ES-I3 (cell line): ENCODE results near the gene TDRD3.

Source experiments
- H3K36me3 ChIP-seq: 2 replicates; pipeline ENCODE4 v1.6.1; 2013; ENCODE audit warnings: mild to moderate bottlenecking, low read length, control low read depth, moderate library complexity; ENCODE audit not compliant: insufficient read depth
- H3K4me1 ChIP-seq: 2 replicates; pipeline ENCODE4 v1.6.1; 2013; ENCODE audit warnings: mild to moderate bottlenecking, control low read depth, low read length; ENCODE audit not compliant: insufficient read depth
- H3K9ac ChIP-seq: 2 replicates; pipeline ENCODE4 v1.6.1; 2013; ENCODE audit warnings: low read depth, mild to moderate bottlenecking, low read length, moderate library complexity
- H3K9me3 ChIP-seq: 2 replicates; pipeline ENCODE4 v1.6.1; 2013; ENCODE audit warnings: mild to moderate bottlenecking, low read length, moderate library complexity; ENCODE audit not compliant: control insufficient read depth, insufficient read depth

The TDRD3 gene

GRCh38 chr13:60448907-60449510 is 52.0 kb downstream of the TDRD3 start:
- H3K9me3 ChIP-seq = no peaks in the 10 kb centered on the region
- no peaks in the 10 kb centered on the region for H3K36me3 ChIP-seq
- no peak overlapping the region for H3K9ac ChIP-seq
- peaks cover 7% of the 10 kb centered on the region; the same call in 1 of the 2 replicates for H3K4me1 ChIP-seq

- no peak overlapping the region for H3K9ac ChIP-seq
- no peaks in the 10 kb centered on the region for H3K36me3 ChIP-seq
- no peaks in the 10 kb centered on the region for H3K9me3 ChIP-seq
- peaks cover 7% of the 10 kb centered on the region; the same call in 1 of the 2 replicates for H3K4me1 ChIP-seq
These were observed 56.5 kb downstream of the TDRD3 start for GRCh38 chr13:60453490-60453889.

- no peaks in the 10 kb centered on the region for H3K9me3 ChIP-seq
- H3K9ac ChIP-seq = no peak overlapping the region
- H3K4me1 ChIP-seq = peaks cover 7% of the 10 kb centered on the region; the same call in 1 of the 2 replicates
- no peaks in the 10 kb centered on the region for H3K36me3 ChIP-seq
These were observed 57.4 kb downstream of the TDRD3 start for GRCh38 chr13:60454425-60454824.

GRCh38 chr13:60463787-60464186 is 66.8 kb downstream of the TDRD3 start:
- H3K9ac ChIP-seq = no peak overlapping the region
- H3K36me3 ChIP-seq = no peaks in the 10 kb centered on the region
- no peaks in the 10 kb centered on the region for H3K9me3 ChIP-seq
- H3K4me1 ChIP-seq = no peaks in the 10 kb centered on the region

GRCh38 chr13:60467098-60467497 is 70.1 kb downstream of the TDRD3 start:
- Histone ChIP-seq H3K9ac (no peak overlapping the region), H3K4me1 (no peaks in the 10 kb centered on the region), H3K9me3 (no peaks in the 10 kb centered on the region), H3K36me3 (no peaks in the 10 kb centered on the region)

- H3K36me3 ChIP-seq = 0 out of 2 replicates have a peak, but pooled peaks cover 2% of the 10 kb centered on the region
- no peak overlapping the region for H3K9ac ChIP-seq
- H3K4me1 ChIP-seq = no peaks in the 10 kb centered on the region
- peaks cover 11% of the 10 kb centered on the region for H3K9me3 ChIP-seq
These were observed 82.3 kb downstream of the TDRD3 start for GRCh38 chr13:60479273-60479672.

- Histone ChIP-seq H3K36me3 (no peaks in the 10 kb centered on the region), H3K9ac (no peak overlapping the region), H3K4me1 (no peaks in the 10 kb centered on the region), H3K9me3 (peaks cover 11% of the 10 kb centered on the region)
These were observed 85.0 kb downstream of the TDRD3 start for GRCh38 chr13:60482012-60482411.

- H3K9ac ChIP-seq = no peak overlapping the region
These were observed 87.8 kb downstream of the TDRD3 start for GRCh38 chr13:60484865-60485264.

GRCh38 chr13:60491531-60491930 is 94.5 kb downstream of the TDRD3 start:
- Histone ChIP-seq H3K4me1 (peaks cover 6% of the 10 kb centered on the region; the same call in 1 of the 2 replicates), H3K36me3 (peaks cover 4% of the 10 kb centered on the region; the same call in 1 of the 2 replicates), H3K9ac (no peak overlapping the region), H3K9me3 (0 out of 2 replicates have a peak, but pooled peaks cover 7% of the 10 kb centered on the region)

More at GRCh38 chr13:60484865-60485264, 87.8 kb downstream of the TDRD3 start:
- Histone ChIP-seq H3K36me3 (no peaks in the 10 kb centered on the region), H3K9me3 (peaks cover 9% of the 10 kb centered on the region), H3K4me1 (no peaks in the 10 kb centered on the region)

- H3K9me3 ChIP-seq = 0 out of 2 replicates have a peak, but pooled peaks cover 8% of the 10 kb centered on the region
- peaks cover 4% of the 10 kb centered on the region; the same call in 1 of the 2 replicates for H3K36me3 ChIP-seq
- peaks cover 6% of the 10 kb centered on the region; the same call in 1 of the 2 replicates for H3K4me1 ChIP-seq
- no peak overlapping the region for H3K9ac ChIP-seq
These were observed 95.2 kb downstream of the TDRD3 start for GRCh38 chr13:60492187-60492586.

GRCh38 chr13:60494296-60494695 is 97.3 kb downstream of the TDRD3 start:
- H3K36me3 ChIP-seq = peaks cover 5% of the 10 kb centered on the region; the same call in 1 of the 2 replicates
- H3K9me3 ChIP-seq = peaks cover 3% of the 10 kb centered on the region; the same call in 1 of the 2 replicates
- no peak overlapping the region for H3K9ac ChIP-seq
- H3K4me1 ChIP-seq = peaks cover 6% of the 10 kb centered on the region; the same call in 1 of the 2 replicates

GRCh38 chr13:60501236-60501635 is 104.2 kb downstream of the TDRD3 start:
- Histone ChIP-seq H3K9ac (no peak overlapping the region), H3K36me3 (peaks cover 5% of the 10 kb centered on the region; the same call in 1 of the 2 replicates), H3K4me1 (no peaks in the 10 kb centered on the region), H3K9me3 (peaks cover 33% of the 10 kb centered on the region)

GRCh38 chr13:60509601-60510386 is 112.8 kb downstream of the TDRD3 start:
- Histone ChIP-seq H3K9ac (no peak overlapping the region), H3K4me1 (no peaks in the 10 kb centered on the region), H3K9me3 (peaks cover 7% of the 10 kb centered on the region), H3K36me3 (0 out of 2 replicates have a peak, but pooled peaks cover 4% of the 10 kb centered on the region)

GRCh38 chr13:60511637-60512036 is 114.6 kb downstream of the TDRD3 start:
- no peak overlapping the region for H3K9ac ChIP-seq
- H3K36me3 ChIP-seq = 0 out of 2 replicates have a peak, but pooled peaks cover 4% of the 10 kb centered on the region
- H3K9me3 ChIP-seq = peaks cover 3% of the 10 kb centered on the region; the same call in 1 of the 2 replicates
- no peaks in the 10 kb centered on the region for H3K4me1 ChIP-seq
